IMR-90 (cell line): ENCODE results near the gene ABCC10.

ENCODE experiments used
- BHLHE40 ChIP-seq: fragments of 150-350 bp; IDR thresholded peaks from 2 replicates; pipeline ENCODE4 v1.6.1; 2016; ENCODE audit warnings: mild to moderate bottlenecking, low read depth, low read length
- CEBPB ChIP-seq: IDR thresholded peaks from 2 replicates; pipeline ENCODE4 v1.6.1; 2012; ENCODE audit warnings: low read depth, low read length, improper control_type of control experiment
- CTCF ChIP-seq: conservative IDR thresholded peaks from 2 replicates; pipeline ENCODE4 v1.5.1; 2012; ENCODE audit warnings: mild to moderate bottlenecking, low read depth, low read length, improper control_type of control experiment
- MAZ ChIP-seq: IDR thresholded peaks from 2 replicates; pipeline ENCODE4 v1.6.1; 2012; ENCODE audit warnings: low read depth, mild to moderate bottlenecking, low read length, improper control_type of control experiment, moderate library complexity, borderline replicate concordance
- MXI1 ChIP-seq: IDR thresholded peaks from 2 replicates; pipeline ENCODE4 v1.6.1; 2012; ENCODE audit warnings: low read depth, mild to moderate bottlenecking, low read length, moderate library complexity, borderline replicate concordance
- POLR2A ChIP-seq: IDR thresholded peaks from 2 replicates; pipeline ENCODE4 v1.6.1; 2012; ENCODE audit warnings: mild to moderate bottlenecking, low read depth, low read length
- RAD21 ChIP-seq: IDR thresholded peaks from 2 replicates; pipeline ENCODE4 v1.6.1; 2012; ENCODE audit warnings: low read length, improper control_type of control experiment
- RCOR1 ChIP-seq: IDR thresholded peaks from 2 replicates; pipeline ENCODE4 v1.6.1; 2012; ENCODE audit warnings: mild to moderate bottlenecking, low read length, improper control_type of control experiment; ENCODE audit not compliant: insufficient replicate concordance
- RFX5 ChIP-seq: IDR thresholded peaks from 2 replicates; pipeline ENCODE4 v1.8.0; 2012; ENCODE audit warnings: low read depth, mild to moderate bottlenecking, low read length, moderate library complexity

- TF ChIP-seq POLR2A, result no peak
- TF ChIP-seq CTCF, result no peak
- TF ChIP-seq RAD21, result no peak
- TF ChIP-seq RFX5, result no peak
- no peak for TF ChIP-seq BHLHE40
- no peak for TF ChIP-seq RCOR1
- no peak for TF ChIP-seq CEBPB
- TF ChIP-seq MXI1, result no peak
- no peak for TF ChIP-seq MAZ
Observed at GRCh38 chr6:43469947-43470346, 42.6 kb downstream of the ABCC10 start.
